HG02798 (cell line): ENCODE measurements around the gene VAT1L.
A peak's percentile ranks its signal among the peaks of the same experiment; 100 is the strongest.
"Not testable (repeated sequence)": the region's sequence is repeated elsewhere in the genome, so short reads cannot be mapped to it uniquely, and the experiment has no call there.

Source experiments
- ATAC-seq: cut with Tn5 transposase; IDR thresholded peaks from one replicate; pipeline ENCODE4 v1.9.1; 2021; ENCODE audit warnings: mild to moderate bottlenecking; ENCODE audit not compliant: unreplicated experiment, poor library complexity

VAT1L gene

GRCh38 chr16:77943801-77944200 lies 155.4 kb downstream of the VAT1L start:
- ATAC-seq = no peak

DNA sequence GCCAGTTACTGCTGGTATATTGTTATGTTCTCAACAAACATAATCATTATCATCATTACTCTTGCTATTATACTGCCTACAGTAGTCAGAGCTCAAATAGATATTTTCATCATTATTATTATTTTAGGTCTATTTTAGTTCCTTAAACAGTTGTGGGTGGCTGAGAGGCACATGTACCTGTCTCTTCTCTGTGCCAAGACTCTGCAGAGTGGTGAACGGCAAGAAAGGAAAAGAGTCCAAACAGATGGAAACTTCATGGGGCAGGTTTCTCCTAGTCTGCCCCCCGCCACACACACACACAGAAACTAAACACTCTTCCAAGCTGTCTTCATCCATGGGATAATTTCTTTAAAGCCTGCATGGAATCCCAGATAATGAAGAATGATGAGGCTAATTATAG lies 156.3 kb downstream of the VAT1L start:
- no peak for ATAC-seq

- no peak for ATAC-seq
These were observed 156.8 kb downstream of the VAT1L start for GRCh38 chr16:77945126-77945525.

DNA sequence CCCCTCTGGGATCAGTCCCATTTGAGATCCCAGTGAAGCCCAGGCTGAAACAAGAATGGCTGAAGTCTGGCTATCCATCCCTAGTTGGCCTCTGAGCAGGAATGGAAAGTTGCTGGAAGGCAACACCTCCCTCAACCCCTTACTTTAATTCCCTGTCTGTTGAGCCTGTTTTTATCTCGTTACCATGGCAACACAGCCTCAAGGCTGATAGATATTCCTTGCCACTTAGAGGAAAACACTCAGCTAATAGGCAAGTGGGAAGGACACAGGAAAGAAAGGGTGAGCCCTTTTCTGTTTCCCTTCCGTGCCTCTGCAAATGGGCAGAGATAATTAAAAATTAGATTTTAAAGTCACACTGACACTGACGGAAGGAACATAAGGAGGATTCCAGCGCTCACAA lies 158.5 kb downstream of the VAT1L start:
- no peak for ATAC-seq

DNA sequence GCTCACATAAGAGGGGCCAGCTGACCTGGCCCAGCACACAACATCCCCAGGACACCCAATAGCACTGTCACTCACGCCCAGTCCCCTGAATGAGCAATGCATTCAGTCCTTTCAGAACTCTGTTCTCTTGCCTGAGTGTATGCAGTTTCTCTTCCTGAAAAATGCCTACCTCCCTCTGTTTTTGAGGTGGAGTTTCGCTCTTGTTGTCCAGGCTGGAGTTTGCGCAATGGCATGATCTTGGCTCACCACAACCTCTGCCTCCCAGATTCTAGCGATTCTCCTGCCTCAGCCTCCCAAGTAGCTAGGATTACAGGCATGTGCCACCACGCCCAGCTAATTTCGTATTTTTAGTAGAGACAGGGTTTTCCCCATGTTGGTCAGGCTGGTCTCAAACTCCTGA lies 159.2 kb downstream of the VAT1L start:
- not testable (repeated sequence) for ATAC-seq

DNA sequence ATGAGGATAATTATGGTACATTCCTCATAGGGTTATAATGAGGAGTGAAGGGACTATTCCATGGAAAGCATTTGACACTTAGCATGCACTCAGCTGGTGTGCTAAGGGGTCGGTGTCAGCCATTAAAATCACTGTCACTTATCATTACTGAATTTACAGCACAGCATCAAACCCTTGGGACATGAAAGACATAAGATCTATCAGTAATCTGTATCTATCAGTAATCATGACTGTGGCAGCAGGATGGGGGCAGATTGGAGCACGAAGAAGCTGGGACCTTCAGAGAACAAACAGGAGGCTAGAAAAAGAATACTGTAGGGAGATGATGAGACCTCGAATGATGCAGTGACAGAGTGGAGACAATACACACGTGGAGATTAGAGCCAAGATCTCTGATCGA lies 160.5 kb downstream of the VAT1L start:
- no peak for ATAC-seq

DNA sequence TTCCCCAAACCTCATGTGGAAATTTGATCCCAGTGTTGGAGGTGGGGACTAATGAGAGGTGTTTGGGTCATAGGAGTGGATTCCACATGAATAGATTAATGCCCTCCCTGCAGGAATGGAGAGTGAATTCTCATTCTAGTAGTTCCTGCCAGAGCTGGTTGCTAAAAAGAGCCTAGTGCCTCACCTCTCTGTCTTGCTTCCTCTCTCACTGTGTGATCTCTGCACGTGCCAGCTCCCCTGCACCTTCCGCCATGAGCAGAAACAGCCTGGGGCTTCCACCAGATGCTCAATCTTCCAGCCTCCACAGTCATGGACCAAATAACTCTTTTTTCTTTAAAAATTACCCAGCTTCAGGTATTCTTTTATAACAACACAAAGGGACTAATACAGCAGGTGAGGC lies 161.1 kb downstream of the VAT1L start:
- no peak for ATAC-seq

GRCh38 chr16:77951788-77952187 lies 163.4 kb downstream of the VAT1L start:
- peak; percentile 59 for ATAC-seq

- no peak for ATAC-seq
These were observed 166.8 kb downstream of the VAT1L start for GRCh38 chr16:77955127-77955526.

- ATAC-seq = no peak
These were observed 167.9 kb downstream of the VAT1L start for GRCh38 chr16:77956231-77956630.

GRCh38 chr16:77960766-77961165 lies 172.4 kb downstream of the VAT1L start:
- ATAC-seq = no peak

GRCh38 chr16:77961814-77962213 lies 173.4 kb downstream of the VAT1L start:
- no peak for ATAC-seq

GRCh38 chr16:77962689-77963088 lies 174.3 kb downstream of the VAT1L start:
- ATAC-seq = no peak

DNA sequence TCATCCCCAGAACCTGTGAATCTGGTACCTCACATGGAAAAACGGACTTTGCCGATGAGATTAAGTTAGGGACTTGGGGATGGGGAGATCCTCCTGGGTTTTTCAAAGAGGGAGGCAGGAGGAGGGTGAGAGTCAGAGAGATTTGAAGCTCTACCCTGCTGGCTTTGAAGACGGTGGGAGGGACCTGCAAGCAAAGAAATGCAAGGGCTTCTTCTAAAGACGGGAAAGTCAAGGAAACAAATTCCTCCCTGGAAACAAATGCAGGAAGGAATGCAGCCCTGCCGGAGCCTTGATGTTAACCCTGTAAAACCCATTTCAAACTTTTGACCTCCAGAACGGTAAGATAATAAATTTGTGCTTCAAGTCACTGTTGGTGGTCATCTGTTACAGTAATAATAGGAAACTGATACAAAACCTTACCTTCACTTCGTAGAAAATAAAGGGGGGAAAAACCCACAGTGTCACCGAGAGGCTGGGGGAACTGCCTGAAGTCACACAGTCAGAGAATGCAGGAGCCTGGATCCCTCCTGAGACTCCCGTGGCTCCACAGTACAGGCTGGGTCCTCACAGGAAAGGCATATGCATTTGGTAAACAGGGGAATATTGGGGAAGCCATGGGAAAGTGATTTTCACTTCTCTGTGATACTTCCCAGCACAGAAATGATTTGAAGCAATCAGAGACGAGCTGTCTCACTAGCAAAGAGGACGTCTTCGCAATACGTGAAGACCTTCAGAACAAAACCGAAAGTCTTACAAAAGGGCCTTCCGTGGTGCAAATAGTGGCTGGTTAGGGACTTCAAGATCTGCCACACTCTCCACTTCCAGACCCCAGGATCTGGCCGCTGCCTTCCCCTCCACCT lies 175.1 kb downstream of the VAT1L start:
- peak; percentile 83 for ATAC-seq

- ATAC-seq = no peak
These were observed 177.0 kb downstream of the VAT1L start for GRCh38 chr16:77965346-77965745.

DNA sequence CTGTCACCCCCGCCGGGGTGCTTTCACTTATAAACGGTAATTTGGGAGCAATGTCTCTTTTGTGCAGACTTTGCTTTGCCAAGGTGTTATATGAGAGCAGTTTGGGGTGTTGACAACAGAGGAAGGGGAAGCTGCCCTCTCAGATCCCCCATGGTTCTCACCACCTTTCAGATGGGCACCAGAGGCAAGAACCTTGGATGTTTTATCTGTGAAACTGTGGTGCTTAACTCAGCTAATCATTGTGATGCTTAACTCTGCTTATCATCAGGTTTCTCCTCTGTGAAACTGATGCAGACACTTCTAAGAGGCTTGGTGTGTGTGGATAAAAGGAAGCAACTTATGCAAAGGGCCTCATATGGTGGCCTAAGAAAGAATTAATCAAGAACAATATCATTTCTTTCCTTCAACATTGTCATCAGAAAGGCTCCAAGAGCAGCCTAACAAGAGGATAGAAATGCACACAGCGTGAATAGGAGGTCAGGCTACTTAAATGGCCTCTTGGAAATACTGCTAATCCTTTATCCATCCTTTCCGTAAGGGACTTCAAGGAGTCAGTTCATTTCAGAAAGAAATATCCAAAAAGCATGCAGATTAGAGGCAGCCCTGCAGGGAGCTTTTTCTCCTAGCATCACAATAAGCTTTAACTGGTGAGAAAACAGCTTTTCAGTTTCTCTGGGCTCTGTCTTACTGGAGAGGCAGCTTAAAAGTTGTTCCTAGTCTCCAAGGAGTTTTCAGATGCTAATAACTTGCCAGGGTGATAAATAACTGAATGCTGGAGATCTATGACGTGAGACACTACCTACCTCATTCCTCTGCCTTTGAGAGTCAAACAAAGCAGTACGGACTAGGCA lies 178.9 kb downstream of the VAT1L start:
- ATAC-seq = no peak

DNA sequence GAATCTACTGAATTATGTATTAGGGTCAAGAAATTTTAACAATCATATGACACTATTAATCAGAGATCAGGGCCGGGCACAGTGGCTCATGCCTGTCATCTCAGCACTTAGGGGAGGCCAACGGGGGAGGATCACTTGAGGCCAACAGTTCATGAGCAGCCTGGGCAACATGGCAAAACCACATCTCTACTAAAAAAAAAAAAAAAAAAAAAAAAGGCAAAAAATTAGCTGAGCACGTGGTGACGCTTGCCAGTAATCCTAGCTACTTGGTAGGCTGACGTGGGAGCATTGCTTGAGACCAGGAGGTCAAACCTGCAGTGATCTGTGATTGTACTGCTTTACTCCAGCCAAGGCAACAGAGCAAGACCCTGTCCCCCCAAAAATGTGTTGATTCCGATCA lies 181.5 kb downstream of the VAT1L start:
- ATAC-seq = no peak

DNA sequence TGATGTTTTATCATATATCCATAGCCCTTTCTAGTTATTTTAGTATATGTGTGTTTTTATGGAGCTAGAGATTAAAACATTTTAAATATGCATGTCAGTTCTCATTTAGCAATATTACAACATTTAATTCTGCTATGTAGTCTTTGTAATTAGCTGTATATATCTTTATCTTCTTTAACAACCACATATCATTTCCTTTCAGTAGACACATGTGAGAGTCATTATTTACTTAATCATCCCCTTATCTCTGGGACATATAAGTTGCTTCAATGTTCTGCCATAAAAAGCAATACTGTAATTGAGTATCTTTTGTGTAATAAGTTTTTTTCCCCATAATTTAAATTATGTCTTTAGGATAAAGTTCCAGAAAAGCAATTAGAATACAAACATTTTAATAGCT lies 182.0 kb downstream of the VAT1L start:
- ATAC-seq = no peak

DNA sequence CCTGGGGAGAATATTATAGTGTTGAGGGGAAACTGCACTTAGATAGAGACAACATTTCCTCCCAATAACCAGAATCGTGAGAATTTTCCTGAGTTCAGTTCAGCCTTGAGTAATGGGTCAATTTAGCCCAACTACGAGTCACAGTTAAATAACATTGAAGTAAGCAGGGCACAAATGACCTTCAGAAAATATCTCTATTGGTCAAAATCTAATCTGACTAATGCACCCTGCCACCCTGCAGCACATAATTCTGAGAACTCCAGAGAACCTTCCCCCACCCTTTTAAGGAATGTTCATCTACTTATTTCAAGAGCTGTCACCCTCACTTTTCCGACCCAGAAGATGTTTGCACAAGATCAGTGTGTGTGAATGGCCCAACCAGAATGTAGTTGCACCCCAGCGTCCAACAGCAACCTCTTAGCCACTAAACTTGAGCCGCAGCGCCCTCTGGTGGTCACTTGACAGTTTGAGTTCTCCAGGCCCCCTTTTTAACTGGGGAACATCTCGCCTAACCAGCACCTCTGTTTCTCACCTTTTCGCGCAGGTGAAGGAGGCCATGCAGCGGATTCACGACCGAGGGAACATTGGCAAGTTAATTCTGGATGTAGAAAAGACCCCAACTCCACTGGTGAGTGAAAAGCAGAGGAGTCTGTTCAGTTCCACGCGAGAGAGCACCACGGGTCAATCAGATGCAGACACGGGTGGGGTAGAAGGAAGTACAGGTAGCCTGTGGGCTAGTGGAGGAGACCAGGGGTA lies 183.1 kb downstream of the VAT1L start:
- peak; percentile 87 for ATAC-seq

DNA sequence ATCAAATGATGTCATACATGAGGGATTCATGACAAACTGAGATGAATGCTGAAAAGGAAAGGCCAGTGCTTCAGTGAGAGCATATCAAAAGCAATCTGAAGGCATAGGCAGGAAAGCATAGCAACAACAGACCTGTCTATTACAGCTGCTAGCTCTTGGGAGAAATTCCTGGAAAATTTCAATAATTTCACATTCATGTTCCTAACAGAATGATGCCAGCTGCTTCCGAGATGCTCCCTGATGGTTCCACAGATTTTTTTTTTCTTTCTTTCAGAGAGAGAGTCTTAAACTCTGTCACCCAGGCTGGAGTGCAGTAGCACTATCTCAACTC lies 183.7 kb downstream of the VAT1L start:
- no peak for ATAC-seq

DNA sequence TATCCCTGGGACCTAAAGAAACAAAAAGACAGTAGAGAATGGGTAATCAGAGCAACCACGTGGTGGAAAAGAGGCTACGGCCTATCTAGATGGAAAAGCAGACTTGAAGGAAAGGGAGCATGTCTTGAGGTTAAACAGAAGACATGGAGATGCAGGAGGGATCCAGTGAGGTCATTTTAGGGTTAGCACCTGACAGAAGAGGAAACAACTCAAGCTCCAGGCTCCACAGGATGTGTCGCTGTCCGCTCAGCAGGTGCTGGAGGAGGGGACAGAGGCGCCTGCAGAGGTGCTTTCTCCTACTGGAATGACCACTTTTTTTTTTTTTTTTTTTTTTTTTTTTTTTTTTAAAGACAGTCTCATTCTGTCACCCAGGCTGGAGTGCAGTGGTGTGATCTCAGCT lies 186.5 kb downstream of the VAT1L start:
- ATAC-seq = no peak
